Lower leg skin (tissue), 3 donors: ENCODE results near the gene LRP3.

ENCODE experiments used
- POLR2A ChIP-seq, 2 donors: fragments of 450-650 bp; IDR thresholded peaks; one replicate each; pipeline ENCODE4 v1.6.1; 2016 to 2017; ENCODE audit warnings: antibody characterized with exemption in 2 of 2, mild to moderate bottlenecking in 1 of 2, moderate library complexity in 1 of 2
- TF ChIP-seq, protein P1 (sequence below), 3 donors: fragments of 450-650 bp; IDR thresholded peaks; one replicate each; pipeline ENCODE4 v1.5.1; 2016; ENCODE audit warnings: antibody characterized with exemption in 3 of 3, mild to moderate bottlenecking in 3 of 3, moderate library complexity in 2 of 3

GRCh38 chr19:33202546-33203507 is 8.7 kb downstream of the LRP3 start:
- TF ChIP-seq, protein P1, sequence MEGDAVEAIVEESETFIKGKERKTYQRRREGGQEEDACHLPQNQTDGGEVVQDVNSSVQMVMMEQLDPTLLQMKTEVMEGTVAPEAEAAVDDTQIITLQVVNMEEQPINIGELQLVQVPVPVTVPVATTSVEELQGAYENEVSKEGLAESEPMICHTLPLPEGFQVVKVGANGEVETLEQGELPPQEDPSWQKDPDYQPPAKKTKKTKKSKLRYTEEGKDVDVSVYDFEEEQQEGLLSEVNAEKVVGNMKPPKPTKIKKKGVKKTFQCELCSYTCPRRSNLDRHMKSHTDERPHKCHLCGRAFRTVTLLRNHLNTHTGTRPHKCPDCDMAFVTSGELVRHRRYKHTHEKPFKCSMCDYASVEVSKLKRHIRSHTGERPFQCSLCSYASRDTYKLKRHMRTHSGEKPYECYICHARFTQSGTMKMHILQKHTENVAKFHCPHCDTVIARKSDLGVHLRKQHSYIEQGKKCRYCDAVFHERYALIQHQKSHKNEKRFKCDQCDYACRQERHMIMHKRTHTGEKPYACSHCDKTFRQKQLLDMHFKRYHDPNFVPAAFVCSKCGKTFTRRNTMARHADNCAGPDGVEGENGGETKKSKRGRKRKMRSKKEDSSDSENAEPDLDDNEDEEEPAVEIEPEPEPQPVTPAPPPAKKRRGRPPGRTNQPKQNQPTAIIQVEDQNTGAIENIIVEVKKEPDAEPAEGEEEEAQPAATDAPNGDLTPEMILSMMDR (IDR thresholded peaks at IDR 0.05) = no peak
- no peak for TF ChIP-seq POLR2A (IDR thresholded peaks at IDR 0.05)
